H1 (cell line): ENCODE measurements around the gene TRIM7. TPM values are rescaled to one million over a fixed set of nuclear protein-coding genes. Genes with fewer than 3 reads are reported as not detected.

Experiments
- CEBPB ChIP-seq: IDR thresholded peaks from 2 replicates; pipeline ENCODE4 v1.6.1; 2012; ENCODE audit warnings: low read depth, low read length
- CREB1 ChIP-seq: IDR thresholded peaks from 2 replicates; pipeline ENCODE4 v1.6.1; 2012; ENCODE audit warnings: inconsistent platforms
- EP300 ChIP-seq, 2 experiments: IDR thresholded peaks; 1 replicate in 1 of 2; 2 replicates in 1 of 2; pipeline ENCODE4 v1.6.1; 2011 to 2012; ENCODE audit warnings: low read depth in 2 of 2, low read length in 2 of 2, mild to moderate bottlenecking in 2 of 2, borderline replicate concordance in 1 of 2, inconsistent platforms in 1 of 2, moderate library complexity in 1 of 2
- JUN ChIP-seq: IDR thresholded peaks from 2 replicates; pipeline ENCODE4 v1.6.1; 2011; ENCODE audit warnings: low read depth, mild to moderate bottlenecking, improper control_type of control experiment, low read length
- NRF1 ChIP-seq: IDR thresholded peaks from 2 replicates; pipeline ENCODE4 v1.6.1; 2011; ENCODE audit warnings: mild to moderate bottlenecking, low read depth, low read length, improper control_type of control experiment
- POU5F1 ChIP-seq: IDR thresholded peaks from 2 replicates; pipeline ENCODE4 v1.6.1; 2011; ENCODE audit warnings: low read depth, mild to moderate bottlenecking, low read length, moderate library complexity
- RAD21 ChIP-seq, 2 experiments: IDR thresholded peaks in 1 of 2; conservative IDR thresholded peaks in 1 of 2; 2 replicates each; pipeline ENCODE4 v1.6.1; 2011; ENCODE audit warnings: low read depth in 2 of 2, low read length in 2 of 2, improper control_type of control experiment in 1 of 2, inconsistent platforms in 1 of 2, mild to moderate bottlenecking in 1 of 2, moderate library complexity in 1 of 2
- RBBP5 ChIP-seq: IDR thresholded peaks from 2 replicates; pipeline ENCODE4 v1.7.1; 2012; ENCODE audit warnings: low read depth, mild to moderate bottlenecking, inconsistent platforms, low read length, moderate library complexity, borderline replicate concordance
- SIN3A ChIP-seq, 2 experiments: IDR thresholded peaks in 1 of 2; conservative IDR thresholded peaks in 1 of 2; 2 replicates each; pipeline ENCODE4 v1.6.1; 2011 to 2012; ENCODE audit warnings: low read length in 2 of 2, improper control_type of control experiment in 1 of 2, low read depth in 1 of 2, mild to moderate bottlenecking in 1 of 2
- SP1 ChIP-seq: IDR thresholded peaks from 2 replicates; pipeline ENCODE4 v1.6.1; 2011; ENCODE audit warnings: low read depth, low read length
- TCF12 ChIP-seq: IDR thresholded peaks from 2 replicates; pipeline ENCODE4 v1.6.1; 2011; ENCODE audit warnings: low read depth, mild to moderate bottlenecking, low read length
- polyA plus RNA-seq, 7 experiments: library from polyadenylated mRNA; depleted of rRNA in 3 of 7; stranded (reverse) in 5 of 7; unstranded in 2 of 7; fragments of >200 nt in 5 of 7; fragments of 200-250 nt in 2 of 7; gene quantifications; 1 replicate in 5 of 7; 2 replicates in 1 of 7; 4 replicates in 1 of 7; pipeline versions ENCODE4 v1.2.1 to v1.2.3, GENCODE V29; 2011 to 2013; ENCODE audit warnings: missing spikeins in 2 of 7, mixed read lengths in 2 of 7
- total RNA-seq: library from RNA; stranded (reverse); fragmentation: NEBNext Ultra II Directional; extraction: Animal tissue kit (Norgen Biotek cat#: 25700); gene quantifications from 2 replicates; pipeline ENCODE4 v1.2.1, GENCODE V29; 2021
- TF ChIP-seq, protein P1 (sequence below), 3 experiments: IDR thresholded peaks; 1 replicate in 2 of 3; 2 replicates in 1 of 3; pipeline versions ENCODE4 v1.5.1 to v1.6.1; 2011; ENCODE audit warnings: low read length in 3 of 3, mild to moderate bottlenecking in 3 of 3, inconsistent platforms in 2 of 3, low read depth in 1 of 3, moderate library complexity in 1 of 3; ENCODE audit not compliant: insufficient read depth in 1 of 3; ENCODE audit errors: control extremely low read depth in 1 of 3
- TF ChIP-seq, protein P2 (sequence below): IDR thresholded peaks from 2 replicates; pipeline ENCODE4 v1.6.1; 2011; ENCODE audit warnings: low read depth, mild to moderate bottlenecking, low read length; ENCODE audit not compliant: insufficient read depth

TRIM7 gene
- total and polyA plus RNA-seq, 2 of the 8 experiments (the other 6 are each of a cell fraction or from before 2014, with no cell fraction given): 0.36 to 0.47 TPM

DNA sequence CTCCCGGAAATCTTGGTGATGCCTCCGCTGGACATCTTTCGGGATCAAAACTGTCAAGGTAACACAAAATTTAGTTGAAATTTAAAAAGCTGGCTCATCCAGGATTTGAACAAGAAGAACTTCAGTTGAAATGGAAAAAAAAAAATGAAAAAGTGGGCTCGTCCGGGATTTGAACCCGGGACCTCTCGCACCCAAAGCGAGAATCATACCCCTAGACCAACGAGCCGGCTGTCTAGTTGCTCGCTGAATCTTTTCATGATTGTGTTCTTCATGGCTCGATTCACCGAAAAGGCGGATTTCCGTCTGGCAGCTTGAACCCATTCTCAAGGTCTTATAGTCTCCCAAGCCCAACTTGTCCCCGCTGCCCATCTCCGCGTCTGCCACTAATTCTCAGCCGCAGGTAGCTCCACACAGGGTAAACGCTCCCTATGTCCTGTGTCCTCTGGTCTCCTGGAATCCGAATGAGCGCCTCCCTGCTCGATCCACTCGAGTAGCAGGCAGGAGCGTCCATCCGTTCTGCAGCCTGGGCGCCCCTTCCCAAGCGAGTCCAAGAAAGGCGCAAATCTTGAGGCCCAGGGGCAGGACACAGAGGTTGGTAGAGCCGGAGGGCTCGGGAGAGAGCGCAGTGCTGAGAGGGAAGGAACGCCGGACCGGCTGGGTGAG lies 16.2 kb downstream of the TRIM7 start (continued):
- TF ChIP-seq, protein P1, sequence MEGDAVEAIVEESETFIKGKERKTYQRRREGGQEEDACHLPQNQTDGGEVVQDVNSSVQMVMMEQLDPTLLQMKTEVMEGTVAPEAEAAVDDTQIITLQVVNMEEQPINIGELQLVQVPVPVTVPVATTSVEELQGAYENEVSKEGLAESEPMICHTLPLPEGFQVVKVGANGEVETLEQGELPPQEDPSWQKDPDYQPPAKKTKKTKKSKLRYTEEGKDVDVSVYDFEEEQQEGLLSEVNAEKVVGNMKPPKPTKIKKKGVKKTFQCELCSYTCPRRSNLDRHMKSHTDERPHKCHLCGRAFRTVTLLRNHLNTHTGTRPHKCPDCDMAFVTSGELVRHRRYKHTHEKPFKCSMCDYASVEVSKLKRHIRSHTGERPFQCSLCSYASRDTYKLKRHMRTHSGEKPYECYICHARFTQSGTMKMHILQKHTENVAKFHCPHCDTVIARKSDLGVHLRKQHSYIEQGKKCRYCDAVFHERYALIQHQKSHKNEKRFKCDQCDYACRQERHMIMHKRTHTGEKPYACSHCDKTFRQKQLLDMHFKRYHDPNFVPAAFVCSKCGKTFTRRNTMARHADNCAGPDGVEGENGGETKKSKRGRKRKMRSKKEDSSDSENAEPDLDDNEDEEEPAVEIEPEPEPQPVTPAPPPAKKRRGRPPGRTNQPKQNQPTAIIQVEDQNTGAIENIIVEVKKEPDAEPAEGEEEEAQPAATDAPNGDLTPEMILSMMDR (IDR thresholded peaks at IDR 0.05; ENCODE audit: control extremely low read depth in 1 of 3, insufficient read depth in 1 of 3, low read depth in 1 of 3, low read length in 3 of 3): no peak
- TF ChIP-seq EP300 (IDR thresholded peaks at IDR 0.05; ENCODE audit: borderline replicate concordance in 1 of 2, low read depth in 2 of 2, low read length in 2 of 2) (no peak), RAD21 (IDR thresholded peaks at IDR 0.05 in 1 of 2, conservative IDR thresholded peaks at IDR 0.05 in 1 of 2; ENCODE audit: low read depth in 2 of 2, low read length in 2 of 2) (no peak), TCF12 (no peak), POU5F1 (no peak), CREB1 (no peak), SP1 (no peak), NRF1 (no peak; the same call in 1 of the 2 replicates), SIN3A (conservative IDR thresholded peaks at IDR 0.05 in 1 of 2, IDR thresholded peaks at IDR 0.05 in 1 of 2; ENCODE audit: low read depth in 1 of 2, low read length in 2 of 2) (peak in 1 of 2 experiments; percentile 53; a peak in 1 of 4 replicates), RBBP5 (no peak), JUN (no peak), CEBPB (no peak)
- TF ChIP-seq, protein P2, sequence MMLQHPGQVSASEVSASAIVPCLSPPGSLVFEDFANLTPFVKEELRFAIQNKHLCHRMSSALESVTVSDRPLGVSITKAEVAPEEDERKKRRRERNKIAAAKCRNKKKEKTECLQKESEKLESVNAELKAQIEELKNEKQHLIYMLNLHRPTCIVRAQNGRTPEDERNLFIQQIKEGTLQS: no peak
